NT2/D1 (cell line): ENCODE results near the gene STK32B.

Experiments used
- SUZ12 ChIP-seq: IDR thresholded peaks from 2 replicates; pipeline ENCODE4 v1.6.1; 2011; ENCODE audit not compliant: insufficient read length, insufficient read depth; ENCODE audit errors: extremely low read depth
- YY1 ChIP-seq: IDR thresholded peaks from 2 replicates; pipeline ENCODE4 v1.6.1; 2011; ENCODE audit not compliant: insufficient read length, insufficient read depth

DNA sequence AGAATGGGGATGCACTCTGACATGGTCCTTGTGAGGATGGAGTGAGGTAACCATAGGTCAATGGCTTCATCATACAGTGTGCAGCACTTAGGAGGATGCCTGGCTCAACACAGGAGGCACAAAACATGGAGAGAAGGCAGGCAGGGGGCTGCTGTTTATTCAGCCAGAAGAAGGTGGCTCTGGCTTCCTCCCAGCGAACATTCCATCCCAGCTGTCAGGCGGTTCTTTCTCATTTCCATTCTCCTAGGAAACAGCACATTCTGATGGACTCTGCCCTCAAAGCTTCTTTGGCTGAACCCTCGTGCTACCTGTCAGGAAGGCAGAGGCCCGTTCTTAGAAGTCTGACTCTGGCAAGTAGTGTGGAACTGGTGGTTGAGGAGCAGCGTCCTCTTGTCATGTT is 18.6 kb downstream of the STK32B start:
- TF ChIP-seq YY1 = no peak
- TF ChIP-seq SUZ12 = no peak
